ENCODE data around the gene SPI1.

DNA sequence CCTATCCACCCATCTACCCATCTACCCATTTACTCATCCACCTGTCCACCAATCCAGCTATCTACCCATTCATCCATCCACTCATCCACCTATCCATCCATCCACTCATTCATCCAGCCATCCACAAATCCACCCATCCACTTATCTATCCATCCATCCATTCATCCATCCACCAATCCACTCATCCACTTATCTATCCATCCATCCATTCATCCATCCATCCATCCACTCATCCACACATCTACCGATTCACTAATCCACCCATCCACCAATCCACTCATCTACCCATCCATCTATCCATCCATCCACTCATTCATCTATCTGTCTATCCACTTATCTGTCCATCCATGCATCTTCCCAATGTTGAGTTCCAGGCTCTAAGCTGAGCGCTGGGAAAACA lies 1.7 kb upstream of the SPI1 start:
- TF ChIP-seq ZNF274 (IDR thresholded peaks at IDR 0.05; ENCODE audit: low read depth, low read length) (no peak), YY1 (IDR thresholded peaks at IDR 0.05; ENCODE audit: insufficient read depth, insufficient read length) (no peak)

Data from NT2/D1 (cell line).